ENCODE measurements around the gene TRPM2. TPM values are rescaled to one million over a fixed set of nuclear protein-coding genes. Genes with fewer than 3 reads are reported as not detected.

TRPM2 gene
- total RNA-seq, 4 donors from 2014 or later, result 1.1 to 27.2 (median 3.3) TPM

DNA sequence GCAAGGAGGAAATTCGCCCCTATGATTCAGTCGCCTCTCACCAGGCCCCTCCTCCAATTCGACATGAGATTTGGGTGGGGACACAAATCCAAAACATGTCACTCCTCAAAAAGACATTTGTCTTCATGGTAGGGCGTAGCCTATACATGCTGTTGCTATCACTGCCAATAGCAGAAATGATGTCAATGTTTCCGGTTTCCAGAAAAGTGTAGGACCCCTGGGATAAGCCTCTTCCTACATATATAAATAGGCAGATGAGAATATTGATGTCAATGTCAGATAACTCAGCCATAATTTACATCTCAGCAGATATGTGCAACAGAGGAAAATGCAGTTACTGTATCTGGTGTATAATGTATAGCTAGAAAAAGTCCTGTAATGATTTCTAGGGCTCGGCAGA, 118.6 kb downstream of the TRPM2 start:
- Histone ChIP-seq H3K9me3 (no peaks in the 10 kb centered on the region), H3K27ac (no peak overlapping the region), H3K27me3 (no peaks in the 10 kb centered on the region), H3K36me3 (no peaks in the 10 kb centered on the region), H3K4me1 (no peaks in the 10 kb centered on the region), H3K4me3 (no peak overlapping the region)
- no peak for DNase-seq
- no peak for TF ChIP-seq POLR2A (IDR thresholded peaks at IDR 0.05)
- TF ChIP-seq, protein P1, sequence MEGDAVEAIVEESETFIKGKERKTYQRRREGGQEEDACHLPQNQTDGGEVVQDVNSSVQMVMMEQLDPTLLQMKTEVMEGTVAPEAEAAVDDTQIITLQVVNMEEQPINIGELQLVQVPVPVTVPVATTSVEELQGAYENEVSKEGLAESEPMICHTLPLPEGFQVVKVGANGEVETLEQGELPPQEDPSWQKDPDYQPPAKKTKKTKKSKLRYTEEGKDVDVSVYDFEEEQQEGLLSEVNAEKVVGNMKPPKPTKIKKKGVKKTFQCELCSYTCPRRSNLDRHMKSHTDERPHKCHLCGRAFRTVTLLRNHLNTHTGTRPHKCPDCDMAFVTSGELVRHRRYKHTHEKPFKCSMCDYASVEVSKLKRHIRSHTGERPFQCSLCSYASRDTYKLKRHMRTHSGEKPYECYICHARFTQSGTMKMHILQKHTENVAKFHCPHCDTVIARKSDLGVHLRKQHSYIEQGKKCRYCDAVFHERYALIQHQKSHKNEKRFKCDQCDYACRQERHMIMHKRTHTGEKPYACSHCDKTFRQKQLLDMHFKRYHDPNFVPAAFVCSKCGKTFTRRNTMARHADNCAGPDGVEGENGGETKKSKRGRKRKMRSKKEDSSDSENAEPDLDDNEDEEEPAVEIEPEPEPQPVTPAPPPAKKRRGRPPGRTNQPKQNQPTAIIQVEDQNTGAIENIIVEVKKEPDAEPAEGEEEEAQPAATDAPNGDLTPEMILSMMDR (IDR thresholded peaks at IDR 0.05), result no peak

DNA sequence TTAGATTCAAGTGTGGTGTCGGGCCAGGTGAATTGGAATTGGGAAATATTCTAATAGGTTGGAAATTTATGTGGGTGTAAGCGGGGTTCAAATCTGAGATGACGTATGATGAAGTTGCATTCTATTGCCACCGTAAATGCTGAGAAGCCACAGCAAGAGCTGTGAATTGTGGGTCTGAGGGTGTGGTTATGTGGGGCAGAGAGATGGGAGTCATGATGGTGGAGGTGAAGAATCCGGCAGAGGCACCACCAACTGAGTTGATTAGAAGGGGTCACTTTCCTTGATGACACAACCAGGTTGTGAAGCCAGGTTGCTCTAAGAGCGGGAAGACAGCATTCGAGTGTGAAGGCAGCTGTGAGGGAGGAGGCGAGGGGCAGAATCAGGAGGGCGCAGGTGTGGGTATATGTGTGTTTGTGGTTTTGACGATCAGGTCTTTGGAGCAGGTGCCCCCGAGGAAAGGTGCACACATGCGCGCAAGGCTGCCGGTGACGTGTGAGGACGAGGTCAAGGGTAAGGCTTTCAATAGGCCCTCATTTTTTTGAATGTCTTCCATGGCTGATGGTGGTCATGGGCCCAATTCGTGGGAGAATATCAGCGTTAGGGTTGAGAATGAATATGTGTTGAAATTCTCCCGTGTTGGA, 120.6 kb downstream of the TRPM2 start:
- H3K9me3 ChIP-seq, result no peaks in the 10 kb centered on the region
- no peak for DNase-seq

DNA sequence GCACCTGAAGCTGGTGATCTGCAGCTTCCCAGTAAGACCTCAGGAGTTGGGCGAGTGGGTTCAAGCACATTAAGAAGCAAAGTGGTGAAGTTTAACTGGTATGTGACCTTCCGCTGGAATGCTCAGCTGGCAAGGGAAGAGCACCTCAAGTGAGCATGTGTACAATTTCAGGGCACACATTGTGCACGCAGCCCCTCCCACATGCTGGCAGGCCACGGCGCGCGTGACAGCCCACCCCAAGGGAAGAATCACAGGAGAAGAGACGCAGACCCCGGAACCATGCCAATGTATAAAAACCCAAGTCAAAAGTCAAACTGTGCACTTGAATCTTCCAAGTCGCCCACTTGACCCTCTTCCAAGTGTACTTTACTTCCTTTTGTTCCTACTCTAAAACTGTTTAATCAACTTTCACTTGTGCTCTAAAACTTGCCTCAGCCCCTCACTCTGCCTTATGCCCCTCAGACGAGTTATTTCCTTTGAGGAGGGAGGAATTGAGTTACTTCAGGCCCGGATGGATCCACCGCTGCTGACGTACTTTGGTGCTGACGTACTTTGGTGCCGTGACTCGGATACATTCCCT, 121.9 kb downstream of the TRPM2 start:
- Histone ChIP-seq H3K4me3 (no peak overlapping the region), H3K9me3 (no peaks in the 10 kb centered on the region), H3K27me3 (no peaks in the 10 kb centered on the region), H3K4me1 (no peaks in the 10 kb centered on the region), H3K36me3 (no peaks in the 10 kb centered on the region), H3K27ac (no peak overlapping the region)
- no peak for DNase-seq
- TF ChIP-seq, protein P1 (IDR thresholded peaks at IDR 0.05), result no peak
- no peak for TF ChIP-seq POLR2A (IDR thresholded peaks at IDR 0.05)

More for the DNA sequence above, 120.6 kb downstream of the TRPM2 start:
- Histone ChIP-seq H3K4me3 (no peak overlapping the region), H3K27ac (no peak overlapping the region), H3K27me3 (no peaks in the 10 kb centered on the region), H3K36me3 (no peaks in the 10 kb centered on the region), H3K4me1 (no peaks in the 10 kb centered on the region)
- no peak for TF ChIP-seq POLR2A (IDR thresholded peaks at IDR 0.05)

DNA sequence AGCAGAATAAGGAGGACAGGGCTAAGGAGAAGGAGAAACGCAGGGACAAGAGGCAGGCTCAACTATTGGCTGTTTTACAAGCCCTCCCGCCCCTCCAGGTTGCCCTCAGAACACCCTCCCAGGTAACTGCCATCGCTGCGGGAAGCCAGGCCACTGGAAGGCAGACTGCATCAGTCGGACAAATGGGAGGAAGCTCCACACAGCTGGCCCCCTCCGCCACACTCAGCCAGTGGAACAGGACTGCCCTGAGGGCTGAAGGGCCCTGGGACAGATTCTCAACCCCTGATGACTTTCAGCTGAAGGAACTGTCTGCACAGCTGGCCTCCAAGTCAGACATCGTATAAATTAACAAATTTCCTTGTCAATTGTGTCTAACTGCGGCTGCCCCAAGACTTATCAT, 123.7 kb downstream of the TRPM2 start:
- H3K4me1 ChIP-seq, result no peaks in the 10 kb centered on the region
- H3K4me3 ChIP-seq, result no peak overlapping the region
- TF ChIP-seq, protein P1 (IDR thresholded peaks at IDR 0.05), result no peak
- TF ChIP-seq POLR2A (IDR thresholded peaks at IDR 0.05), result no peak
- peak in 1 of 3 donors; percentile 41 for DNase-seq
- no peak overlapping the region for H3K27ac ChIP-seq
- H3K27me3 ChIP-seq, result no peaks in the 10 kb centered on the region
- no peaks in the 10 kb centered on the region for H3K9me3 ChIP-seq
- H3K36me3 ChIP-seq, result no peaks in the 10 kb centered on the region

DNA sequence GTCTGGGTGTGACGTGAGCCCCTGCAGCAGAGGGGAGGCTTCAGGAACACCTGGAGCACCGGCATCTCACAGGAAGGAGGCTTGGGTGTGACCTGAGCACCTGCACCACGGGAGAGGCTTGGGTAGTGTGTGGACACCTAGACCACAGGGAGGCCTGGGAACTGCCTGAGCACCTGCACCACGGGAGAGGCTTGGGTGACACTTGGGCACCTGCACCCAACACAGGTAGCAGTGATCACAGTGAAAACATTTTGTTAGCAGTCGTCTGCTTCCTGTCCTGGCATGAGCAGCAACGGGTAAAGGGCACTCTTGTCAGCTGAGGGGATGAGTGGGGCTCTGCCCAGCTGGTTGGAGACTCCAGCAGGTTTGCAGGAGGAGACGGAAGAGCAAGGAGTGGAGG, 124.3 kb downstream of the TRPM2 start:
- H3K36me3 ChIP-seq, result no peaks in the 10 kb centered on the region
- H3K27ac ChIP-seq, result no peak overlapping the region
- no peaks in the 10 kb centered on the region for H3K4me1 ChIP-seq
- TF ChIP-seq, protein P1 (IDR thresholded peaks at IDR 0.05), result no peak
- TF ChIP-seq POLR2A (IDR thresholded peaks at IDR 0.05), result no peak
- H3K4me3 ChIP-seq, result no peak overlapping the region
- no peaks in the 10 kb centered on the region for H3K27me3 ChIP-seq
- DNase-seq, result peak in 1 of 3 donors; percentile 32
- H3K9me3 ChIP-seq, result no peaks in the 10 kb centered on the region

DNA sequence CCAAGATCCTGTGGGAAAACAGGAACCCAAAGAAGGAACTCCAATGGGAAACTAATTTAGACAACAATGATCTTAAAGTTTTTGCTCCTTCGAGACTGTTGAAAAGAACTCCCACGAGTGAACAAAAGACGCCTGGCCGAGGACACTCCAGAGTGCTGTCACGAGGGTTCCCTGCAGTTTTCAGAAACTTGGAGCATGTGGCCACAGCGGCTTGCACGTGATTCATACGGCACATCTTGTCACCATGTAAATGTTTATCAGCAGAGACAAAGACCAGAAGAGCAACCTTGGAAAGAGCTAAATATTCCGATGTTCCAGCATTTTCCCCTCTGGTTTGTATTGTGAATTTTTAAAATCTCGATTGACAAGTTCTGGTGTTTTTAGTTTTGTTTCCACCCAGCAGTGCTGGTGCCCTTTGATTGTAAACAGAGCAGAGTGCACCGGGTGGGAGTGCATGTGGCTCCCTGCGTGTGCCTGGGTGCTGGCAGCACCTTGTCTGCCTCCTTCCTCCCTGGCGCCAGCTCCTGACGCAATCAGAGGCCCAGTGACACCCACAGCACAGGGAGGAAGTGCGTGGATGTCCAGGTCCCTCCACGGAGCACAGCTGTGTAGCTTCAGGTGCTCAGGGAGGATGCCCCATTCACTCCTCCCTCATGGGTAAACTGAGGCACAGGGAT, 124.8 kb downstream of the TRPM2 start:
- Histone ChIP-seq H3K27ac (no peak overlapping the region), H3K36me3 (no peaks in the 10 kb centered on the region), H3K4me1 (no peaks in the 10 kb centered on the region), H3K4me3 (no peak overlapping the region), H3K27me3 (no peaks in the 10 kb centered on the region), H3K9me3 (no peaks in the 10 kb centered on the region)
- TF ChIP-seq POLR2A (IDR thresholded peaks at IDR 0.05), result no peak
- TF ChIP-seq, protein P1 (IDR thresholded peaks at IDR 0.05), result no peak
- DNase-seq, result peak in 1 of 3 donors; percentile 33

Data from Peyer's patch (tissue), 4 donors.